HepG2 (cell line): ENCODE measurements around the gene PHF3. TPM values are rescaled to one million over a fixed set of nuclear protein-coding genes. Genes with fewer than 3 reads are reported as not detected.

Experiments used
- ATAC-seq: fragments of 200-7000 bp; cut with Tn5 transposase; 3 replicates; pipeline ENCODE4 v1.9.1; 2020; ENCODE audit warnings: mild to moderate bottlenecking, moderate library complexity
- BruUV-seq: library from RNA; stranded (reverse); fragments of 400-500 nt; replicated peaks from 2 replicates; lab custom pipeline; 2021; lab: Mats Ljungman, UMichigan
- CTCF ChIA-PET: fragments of 300-600 bp; formaldehyde crosslinking; extraction: SDS; loops from one replicate; lab custom pipeline; 2021; ENCODE audit warnings: low total read pairs, inconsistent platforms, low intra/inter-chr PET ratio; lab: Yijun Ruan, JAX
- POLR2A ChIA-PET: fragments of 350-600 bp; sonication (Branson Sonifier 250); formaldehyde crosslinking; loops from one replicate; lab custom pipeline; 2020; ENCODE audit warnings: antibody characterized with exemption, inconsistent platforms; lab: Yijun Ruan, JAX
- DNase-seq: peaks from one replicate; pipeline ENCODE4 v3.0.0-alpha.2; 2015; ENCODE audit warnings: low spot score
- FAIRE-seq: peaks from 3 replicates; lab custom pipeline; 2011; peaks lifted over from hg19 to GRCh38; lab: Jason Lieb, UNC
- H2AFZ ChIP-seq: one replicate; pipeline ENCODE4 v1.6.1; 2011; ENCODE audit warnings: low read length, inconsistent platforms
- H3K27ac ChIP-seq: fragments of 300-600 bp; 3 replicates; pipeline ENCODE4 v1.8.0; 2011; ENCODE audit warnings: mixed run types, mild to moderate bottlenecking, mixed read lengths, low read length, inconsistent platforms; ENCODE audit not compliant: insufficient read depth; ENCODE audit errors: extremely low read length
- H3K27me3 ChIP-seq, 2 experiments: fragments of 200-600 bp in 1 of 2; 2 replicates in 1 of 2; 3 replicates in 1 of 2; pipeline versions ENCODE4 v1.6.0 to v1.8.0; 2011; ENCODE audit warnings: low read length in 2 of 2, mild to moderate bottlenecking in 2 of 2, moderate library complexity in 2 of 2, inconsistent platforms in 1 of 2; ENCODE audit not compliant: insufficient read depth in 2 of 2, control insufficient read depth in 1 of 2
- H3K36me3 ChIP-seq, 2 experiments: fragments of 200-600 bp in 1 of 2; replicated peaks in 1 of 2; 2 replicates in 1 of 2; 3 replicates in 1 of 2; pipeline versions ENCODE4 v1.5.1 to v1.8.0; 2011; ENCODE audit warnings: low read length in 2 of 2, inconsistent platforms in 1 of 2; ENCODE audit not compliant: insufficient read depth in 2 of 2, control insufficient read depth in 1 of 2
- H3K4me1 ChIP-seq: 2 replicates; pipeline ENCODE4 v1.5.1; 2012; ENCODE audit warnings: low read length, inconsistent platforms; ENCODE audit not compliant: insufficient read depth
- H3K4me2 ChIP-seq: 2 replicates; pipeline ENCODE4 v1.6.0; 2011; ENCODE audit warnings: low read depth, low read length, inconsistent platforms
- H3K4me3 ChIP-seq, 3 experiments: fragments of 200-600 bp in 1 of 3; sonication (generic), shearing (Covaris generic) in 1 of 3; replicated peaks in 1 of 3; 2 replicates each; pipeline ENCODE4 v1.5.1; 2011 to 2016; ENCODE audit warnings: low read length in 3 of 3, inconsistent platforms in 2 of 3, low read depth in 2 of 3, mild to moderate bottlenecking in 2 of 3, control low read depth in 1 of 3, mixed read lengths in 1 of 3; ENCODE audit not compliant: insufficient read depth in 1 of 3
- H3K79me2 ChIP-seq: one replicate; pipeline ENCODE4 v1.6.1; 2011; ENCODE audit warnings: low read length, inconsistent platforms; ENCODE audit not compliant: insufficient read depth
- H3K9ac ChIP-seq: 2 replicates; pipeline ENCODE4 v1.6.0; 2011; ENCODE audit warnings: mild to moderate bottlenecking, low read depth, low read length, inconsistent platforms; ENCODE audit not compliant: insufficient read depth
- H3K9me3 ChIP-seq: 2 replicates; pipeline ENCODE4 v1.5.1; 2012; ENCODE audit warnings: mild to moderate bottlenecking, low read length
- H4K20me1 ChIP-seq: 2 replicates; pipeline ENCODE4 v1.6.0; 2011; ENCODE audit warnings: inconsistent platforms, mild to moderate bottlenecking, low read length, moderate library complexity; ENCODE audit not compliant: insufficient read depth
- CEBPB ChIP-seq: IDR thresholded peaks from 2 replicates; pipeline ENCODE4 v1.6.1; 2011; ENCODE audit warnings: low read depth, low read length, improper control_type of control experiment, borderline replicate concordance
- ELF3 ChIP-seq: IDR thresholded peaks from 2 replicates; pipeline ENCODE4 v1.6.1; 2016; ENCODE audit warnings: missing genetic modification reagents, missing compliant biosample characterization
- FOXA1 ChIP-seq, 2 experiments: fragments of 450-650 bp in 1 of 2; sonication (generic) in 1 of 2; formaldehyde crosslinking in 1 of 2; IDR thresholded peaks; 2 replicates each; pipeline versions ENCODE4 v1.4.0 to v1.6.1; 2016 to 2020; ENCODE audit warnings: missing genetic modification reagents in 1 of 2
- FOXK1 ChIP-seq: sonication (generic); formaldehyde crosslinking; IDR thresholded peaks from 2 replicates; pipeline ENCODE4 v1.4.0; 2020; ENCODE audit warnings: low read depth, missing genetic modification reagents, borderline replicate concordance
- HNF4A ChIP-seq: sonication (generic); formaldehyde crosslinking; IDR thresholded peaks from 2 replicates; pipeline ENCODE4 v1.4.0; 2020; ENCODE audit warnings: missing genetic modification reagents
- HNF4G ChIP-seq, 2 experiments: sonication (generic) in 1 of 2; formaldehyde crosslinking in 1 of 2; IDR thresholded peaks; 2 replicates each; pipeline versions ENCODE4 v1.4.0 to v1.6.1; 2011 to 2020; ENCODE audit warnings: borderline replicate concordance in 2 of 2, low read depth in 2 of 2, mild to moderate bottlenecking in 2 of 2, low read length in 1 of 2, missing genetic modification reagents in 1 of 2, moderate library complexity in 1 of 2
- KIAA2018 ChIP-seq: sonication (generic); formaldehyde crosslinking; IDR thresholded peaks from 2 replicates; pipeline ENCODE4 v1.5.0; 2020; ENCODE audit warnings: mild to moderate bottlenecking, missing genetic modification reagents, borderline replicate concordance
- NFIC ChIP-seq: IDR thresholded peaks from 2 replicates; pipeline ENCODE4 v1.6.1; 2012; ENCODE audit warnings: mild to moderate bottlenecking, low read length, inconsistent platforms
- NR2F6 ChIP-seq, 2 experiments: IDR thresholded peaks; 2 replicates each; pipeline ENCODE4 v1.6.1; 2016; ENCODE audit warnings: antibody characterized with exemption in 1 of 2, mild to moderate bottlenecking in 1 of 2
- TFAP4 ChIP-seq: sonication (generic); IDR thresholded peaks from 2 replicates; pipeline ENCODE4 v1.6.1; 2016; ENCODE audit warnings: low read depth, borderline replicate concordance
- ZNF431 ChIP-seq: sonication (generic); formaldehyde crosslinking; IDR thresholded peaks from 2 replicates; pipeline ENCODE4 v1.9.0; 2022; ENCODE audit warnings: missing genetic modification reagents, low read depth, mild to moderate bottlenecking, borderline replicate concordance
- ZNF451 ChIP-seq: sonication (generic); formaldehyde crosslinking; IDR thresholded peaks from 2 replicates; pipeline ENCODE4 v1.5.0; 2020; ENCODE audit warnings: mild to moderate bottlenecking, missing genetic modification reagents
- WGBS: methylation state at CpG from one replicate; pipeline ENCODE4 v1.1.6; 2017; ENCODE audit warnings: low lambda C conversion rate; 5-methylcytosine and 5-hydroxymethylcytosine counted together
- in situ Hi-C: cut with HindIII; loops from 2 replicates; pipeline ENCODE4 v1.10.0; 2017; ENCODE audit warnings: low pct_unique_long_range_greater_than_20kb; ENCODE audit not compliant: extremely low pct_ligation_motif_present
- intact Hi-C: fragments of 100-400 bp; cut with micrococcal nuclease; formaldehyde crosslinking; loops from one replicate; pipeline ENCODE4 v1.10.0; 2022; ENCODE audit not compliant: unreplicated experiment
- polyA plus RNA-seq, 8 experiments: library from polyadenylated mRNA; depleted of rRNA in 3 of 8; stranded (reverse) in 7 of 8; unstranded in 1 of 8; fragments of >200 nt; fragmentation: Illumina TruSeq in 4 of 8; extraction: Trizol in 4 of 8; gene quantifications; 2 replicates each; pipeline versions ENCODE4 v1.2.1 to v1.2.3, GENCODE V29; 2011 to 2016; ENCODE audit warnings: low read depth in 4 of 8, missing spikeins in 1 of 8, mixed read lengths in 1 of 8; ENCODE audit not compliant: insufficient read depth in 1 of 8
- total RNA-seq, 5 experiments: library from RNA; depleted of rRNA; stranded (reverse); fragments of >200 nt; fragmentation: Illumina TruSeq; extraction: Trizol; gene quantifications; 2 replicates each; pipeline ENCODE4 v1.2.3, GENCODE V29; 2016; ENCODE audit warnings: low read depth in 1 of 5
- TF ChIP-seq, protein P1 (sequence below): IDR thresholded peaks from 2 replicates; pipeline ENCODE4 v1.6.1; 2016; ENCODE audit warnings: low read depth

The PHF3 gene
- total and polyA plus RNA-seq, 2 of the 13 experiments (the other 11 are each of a cell fraction or from before 2014, with no cell fraction given), result 19.8 to 70.4 TPM

- in situ Hi-C loops (no loop called here), intact Hi-C loops (loop anchor here (1.0 to 5.0 kb wide), 3 partner anchors 40 to 1425 kb away; partner anchors contain the start of gene PHF3)
- Histone ChIP-seq H3K4me1 (peaks cover 47% of the 10 kb centered on the region), H3K4me3 (no peak overlapping the region), H3K9ac (no peak overlapping the region), H3K4me2 (peak overlapping the region; percentile 0; the same call in 1 of the 2 replicates), H3K9me3 (no peaks in the 10 kb centered on the region), H4K20me1 (peaks cover 43% of the 10 kb centered on the region), H3K79me2 (peaks cover 99% of the 10 kb centered on the region), H3K36me3 (peaks cover 5 to 44% of the 10 kb centered on the region in 2 experiments; a peak in 4 of 5 replicates), H3K27me3 (no peaks in the 10 kb centered on the region), H3K27ac (peak overlapping the region; percentile 20), H2AFZ (no peak overlapping the region)
- ChIA-PET POLR2A (interaction anchor here (1.7 kb wide), 1 partner anchor 42 kb away, joined by 8 read pairs; the partner anchor contains the start of gene PHF3), CTCF (no interaction called here)
- peak; percentile 66 for ATAC-seq
- WGBS, result 83% methylated on average over 1 of the region's 1 CpG
- BruUV-seq, result no TSS peak
- peak; percentile 78 for DNase-seq
- FAIRE-seq, result no peak
- TF ChIP-seq CEBPB (peak; percentile 96), FOXA1 (IDR thresholded peaks at IDR 0.05) (peak; percentile 66; the same call in 1 of the 2 replicates), FOXA1 (CRISPR knock-in tag; IDR thresholded peaks at IDR 0.05) (peak; percentile 62), TFAP4 (peak; percentile 60; the same call in 1 of the 2 replicates), ELF3 (CRISPR knock-in tag) (peak; percentile 61; the same call in 1 of the 2 replicates), HNF4G (IDR thresholded peaks at IDR 0.05; ENCODE audit: borderline replicate concordance, low read depth, low read length) (peak; percentile 74), HNF4G (CRISPR knock-in tag; IDR thresholded peaks at IDR 0.05; ENCODE audit: borderline replicate concordance, low read depth) (no peak), KIAA2018 (CRISPR knock-in tag) (no peak), ZNF451 (CRISPR knock-in tag) (no peak), NFIC (peak; percentile 30; the same call in 1 of the 2 replicates), HNF4A (CRISPR knock-in tag) (peak; percentile 77), FOXK1 (CRISPR knock-in tag) (0 out of 2 replicates have a peak, but pooled peaks have one; percentile 21), NR2F6 (IDR thresholded peaks at IDR 0.05) (peak; percentile 18; the same call in 1 of the 2 replicates), NR2F6 (CRISPR knock-in tag; IDR thresholded peaks at IDR 0.05) (peak; percentile 52; the same call in 1 of the 2 replicates), ZNF431 (CRISPR knock-in tag) (no peak)
- TF ChIP-seq, protein P1, sequence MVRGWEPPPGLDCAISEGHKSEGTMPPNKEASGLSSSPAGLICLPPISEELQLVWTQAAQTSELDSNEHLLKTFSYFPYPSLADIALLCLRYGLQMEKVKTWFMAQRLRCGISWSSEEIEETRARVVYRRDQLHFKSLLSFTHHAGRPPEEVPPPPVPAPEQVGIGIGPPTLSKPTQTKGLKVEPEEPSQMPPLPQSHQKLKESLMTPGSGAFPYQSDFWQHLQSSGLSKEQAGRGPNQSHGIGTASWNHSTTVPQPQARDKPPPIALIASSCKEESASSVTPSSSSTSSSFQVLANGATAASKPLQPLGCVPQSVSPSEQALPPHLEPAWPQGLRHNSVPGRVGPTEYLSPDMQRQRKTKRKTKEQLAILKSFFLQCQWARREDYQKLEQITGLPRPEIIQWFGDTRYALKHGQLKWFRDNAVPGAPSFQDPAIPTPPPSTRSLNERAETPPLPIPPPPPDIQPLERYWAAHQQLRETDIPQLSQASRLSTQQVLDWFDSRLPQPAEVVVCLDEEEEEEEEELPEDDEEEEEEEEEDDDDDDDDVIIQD (CRISPR knock-in tag), result peak; percentile 75; the same call in 1 of the 2 replicates
Measured at GRCh38 chr6:63677282-63677681, 41.7 kb downstream of the PHF3 start.
